ENCODE data around the gene NCKIPSD.

DNA sequence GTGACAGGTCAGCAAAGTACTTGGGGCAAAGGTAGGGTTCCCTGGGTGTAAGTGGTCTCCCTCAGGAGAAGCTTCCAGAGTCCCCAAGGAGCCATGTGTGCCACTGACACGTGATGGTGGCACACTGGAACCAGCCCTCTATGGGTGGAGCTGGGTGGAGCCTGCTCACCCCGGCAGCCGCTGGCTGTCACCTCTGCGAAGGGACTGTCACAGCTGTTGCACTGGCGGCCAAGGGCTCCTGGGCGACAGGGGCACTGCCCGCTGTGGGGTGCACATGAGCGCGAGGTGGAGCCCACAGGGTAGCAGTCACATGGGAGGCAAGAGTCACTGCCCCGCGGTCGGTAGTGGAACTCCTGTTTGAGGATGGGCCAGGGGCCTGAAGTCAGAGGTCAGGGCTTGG lies 35.0 kb downstream of the NCKIPSD start:
- TF ChIP-seq ZNF70 (CRISPR knock-in tag; IDR thresholded peaks at IDR 0.05) (no peak), TOX (CRISPR knock-in tag; IDR thresholded peaks at IDR 0.05; ENCODE audit: borderline replicate concordance) (no peak), ARNTL (CRISPR knock-in tag; IDR thresholded peaks at IDR 0.05; ENCODE audit: borderline replicate concordance, low read depth) (no peak), OSR1 (CRISPR knock-in tag; IDR thresholded peaks at IDR 0.05) (no peak), ZNF8 (CRISPR knock-in tag; IDR thresholded peaks at IDR 0.05) (no peak), ZFP30 (CRISPR knock-in tag; IDR thresholded peaks at IDR 0.05) (no peak), RARB (CRISPR knock-in tag; IDR thresholded peaks at IDR 0.05) (no peak), BACH2 (CRISPR knock-in tag; IDR thresholded peaks at IDR 0.05; ENCODE audit: borderline replicate concordance) (no peak), ZC3H10 (CRISPR knock-in tag; IDR thresholded peaks at IDR 0.05) (no peak)
- TF ChIP-seq, protein P1, sequence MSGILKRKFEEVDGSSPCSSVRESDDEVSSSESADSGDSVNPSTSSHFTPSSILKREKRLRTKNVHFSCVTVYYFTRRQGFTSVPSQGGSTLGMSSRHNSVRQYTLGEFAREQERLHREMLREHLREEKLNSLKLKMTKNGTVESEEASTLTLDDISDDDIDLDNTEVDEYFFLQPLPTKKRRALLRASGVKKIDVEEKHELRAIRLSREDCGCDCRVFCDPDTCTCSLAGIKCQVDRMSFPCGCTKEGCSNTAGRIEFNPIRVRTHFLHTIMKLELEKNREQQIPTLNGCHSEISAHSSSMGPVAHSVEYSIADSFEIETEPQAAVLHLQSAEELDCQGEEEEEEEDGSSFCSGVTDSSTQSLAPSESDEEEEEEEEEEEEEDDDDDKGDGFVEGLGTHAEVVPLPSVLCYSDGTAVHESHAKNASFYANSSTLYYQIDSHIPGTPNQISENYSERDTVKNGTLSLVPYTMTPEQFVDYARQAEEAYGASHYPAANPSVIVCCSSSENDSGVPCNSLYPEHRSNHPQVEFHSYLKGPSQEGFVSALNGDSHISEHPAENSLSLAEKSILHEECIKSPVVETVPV (CRISPR knock-in tag; IDR thresholded peaks at IDR 0.05), result no peak
- TF ChIP-seq, protein P2, sequence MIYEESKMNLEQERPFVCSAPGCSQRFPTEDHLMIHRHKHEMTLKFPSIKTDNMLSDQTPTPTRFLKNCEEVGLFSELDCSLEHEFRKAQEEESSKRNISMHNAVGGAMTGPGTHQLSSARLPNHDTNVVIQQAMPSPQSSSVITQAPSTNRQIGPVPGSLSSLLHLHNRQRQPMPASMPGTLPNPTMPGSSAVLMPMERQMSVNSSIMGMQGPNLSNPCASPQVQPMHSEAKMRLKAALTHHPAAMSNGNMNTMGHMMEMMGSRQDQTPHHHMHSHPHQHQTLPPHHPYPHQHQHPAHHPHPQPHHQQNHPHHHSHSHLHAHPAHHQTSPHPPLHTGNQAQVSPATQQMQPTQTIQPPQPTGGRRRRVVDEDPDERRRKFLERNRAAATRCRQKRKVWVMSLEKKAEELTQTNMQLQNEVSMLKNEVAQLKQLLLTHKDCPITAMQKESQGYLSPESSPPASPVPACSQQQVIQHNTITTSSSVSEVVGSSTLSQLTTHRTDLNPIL (CRISPR knock-in tag; IDR thresholded peaks at IDR 0.05; ENCODE audit: low read depth), result no peak

Data from SK-N-SH treated with all-trans-retinoic acid at 6 μM for 48 hours (cell line).